ENCODE results near the gene PXYLP1. TPM values are rescaled to one million over a fixed set of nuclear protein-coding genes. Genes with fewer than 3 reads are reported as not detected.
"Not testable (repeated sequence)": the region's sequence is repeated elsewhere in the genome, so short reads cannot be mapped to it uniquely, and the experiment has no call there.

Gene PXYLP1
- total RNA-seq, 4 donors from 2014 or later: 0.46 to 13.1 (median 2.2) TPM

DNA sequence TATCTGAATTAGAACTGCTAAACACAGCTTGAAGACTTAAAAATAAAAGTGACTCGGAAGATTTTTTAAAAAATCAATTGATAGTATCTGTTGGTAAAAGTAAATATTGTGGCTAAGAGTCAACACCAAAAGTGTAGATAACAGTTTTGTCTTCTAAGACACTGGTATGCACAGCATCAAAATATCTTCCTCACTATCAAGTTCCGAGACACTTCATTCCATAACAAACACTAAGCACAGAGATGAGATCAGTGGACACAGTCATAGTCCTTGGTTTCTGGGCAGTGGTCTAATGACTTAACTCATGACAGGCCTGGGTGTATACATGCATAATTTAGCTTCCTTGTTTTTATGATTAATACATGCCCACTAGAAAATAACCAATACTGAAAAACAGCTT, 63.2 kb downstream of the PXYLP1 start:
- TF ChIP-seq, protein P1, sequence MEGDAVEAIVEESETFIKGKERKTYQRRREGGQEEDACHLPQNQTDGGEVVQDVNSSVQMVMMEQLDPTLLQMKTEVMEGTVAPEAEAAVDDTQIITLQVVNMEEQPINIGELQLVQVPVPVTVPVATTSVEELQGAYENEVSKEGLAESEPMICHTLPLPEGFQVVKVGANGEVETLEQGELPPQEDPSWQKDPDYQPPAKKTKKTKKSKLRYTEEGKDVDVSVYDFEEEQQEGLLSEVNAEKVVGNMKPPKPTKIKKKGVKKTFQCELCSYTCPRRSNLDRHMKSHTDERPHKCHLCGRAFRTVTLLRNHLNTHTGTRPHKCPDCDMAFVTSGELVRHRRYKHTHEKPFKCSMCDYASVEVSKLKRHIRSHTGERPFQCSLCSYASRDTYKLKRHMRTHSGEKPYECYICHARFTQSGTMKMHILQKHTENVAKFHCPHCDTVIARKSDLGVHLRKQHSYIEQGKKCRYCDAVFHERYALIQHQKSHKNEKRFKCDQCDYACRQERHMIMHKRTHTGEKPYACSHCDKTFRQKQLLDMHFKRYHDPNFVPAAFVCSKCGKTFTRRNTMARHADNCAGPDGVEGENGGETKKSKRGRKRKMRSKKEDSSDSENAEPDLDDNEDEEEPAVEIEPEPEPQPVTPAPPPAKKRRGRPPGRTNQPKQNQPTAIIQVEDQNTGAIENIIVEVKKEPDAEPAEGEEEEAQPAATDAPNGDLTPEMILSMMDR (IDR thresholded peaks at IDR 0.05 in 4 of 5, conservative IDR thresholded peaks at IDR 0.05 in 1 of 5): no peak
- TF ChIP-seq POLR2A (IDR thresholded peaks at IDR 0.05): no peak
- Histone ChIP-seq H3K4me3 (peak overlapping the region; percentile 24 to 46 (median 42)), H3K9me3 (no peaks in the 10 kb centered on the region), H3K27ac (peak overlapping the region in 3 of 4 donors; percentile 36 to 47 (median 45)), H3K27me3 (no peaks in the 10 kb centered on the region), H3K36me3 (no peaks in the 10 kb centered on the region), H3K4me1 (peaks cover 0 to 26% of the 10 kb centered on the region in 2 donors)
- ATAC-seq (peak in 1 of 2 donors; percentile 53), DNase-seq (no peak)
- intact Hi-C loops (cut with DNase I; ENCODE audit: low total_unique reads): no loop called here
- in situ Hi-C loops (cut with MboI; ENCODE audit: low sequenced_read_pairs in 4 of 4): no loop called here

DNA sequence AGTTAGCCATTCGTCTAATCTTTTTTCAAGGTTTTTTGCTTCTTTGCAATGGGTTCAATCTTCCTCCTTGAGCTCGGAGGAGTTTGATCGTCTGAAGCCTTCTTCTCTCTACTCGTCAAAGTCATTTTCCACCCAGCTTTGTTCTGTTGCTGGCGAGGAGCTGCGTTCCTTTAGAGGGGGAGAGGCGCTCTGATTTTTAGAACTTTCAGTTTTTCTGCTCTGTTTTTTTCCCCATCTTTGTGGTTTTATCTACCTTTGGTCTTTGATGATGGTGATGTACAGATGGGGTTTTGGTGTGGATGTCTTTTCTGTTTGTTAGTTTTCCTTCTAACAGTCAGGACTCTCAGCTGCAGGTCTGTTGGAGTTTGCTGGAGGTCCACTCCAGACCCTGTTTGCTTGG, 68.8 kb downstream of the PXYLP1 start:
- H3K9me3 ChIP-seq; H3K27ac ChIP-seq; DNase-seq; H3K4me3 ChIP-seq; intact Hi-C loops (cut with DNase I; ENCODE audit: low total_unique reads); H3K36me3 ChIP-seq; H3K27me3 ChIP-seq; ATAC-seq; H3K4me1 ChIP-seq: not testable (repeated sequence)
- in situ Hi-C loops (cut with MboI; ENCODE audit: low sequenced_read_pairs in 4 of 4): loop anchor here in 3 of 4 donors (10.0 to 25.0 kb wide), 3 partner anchors 154 to 587 kb away; partner anchors contain the start of gene ATP1B3 (in 1 of the 3)

DNA sequence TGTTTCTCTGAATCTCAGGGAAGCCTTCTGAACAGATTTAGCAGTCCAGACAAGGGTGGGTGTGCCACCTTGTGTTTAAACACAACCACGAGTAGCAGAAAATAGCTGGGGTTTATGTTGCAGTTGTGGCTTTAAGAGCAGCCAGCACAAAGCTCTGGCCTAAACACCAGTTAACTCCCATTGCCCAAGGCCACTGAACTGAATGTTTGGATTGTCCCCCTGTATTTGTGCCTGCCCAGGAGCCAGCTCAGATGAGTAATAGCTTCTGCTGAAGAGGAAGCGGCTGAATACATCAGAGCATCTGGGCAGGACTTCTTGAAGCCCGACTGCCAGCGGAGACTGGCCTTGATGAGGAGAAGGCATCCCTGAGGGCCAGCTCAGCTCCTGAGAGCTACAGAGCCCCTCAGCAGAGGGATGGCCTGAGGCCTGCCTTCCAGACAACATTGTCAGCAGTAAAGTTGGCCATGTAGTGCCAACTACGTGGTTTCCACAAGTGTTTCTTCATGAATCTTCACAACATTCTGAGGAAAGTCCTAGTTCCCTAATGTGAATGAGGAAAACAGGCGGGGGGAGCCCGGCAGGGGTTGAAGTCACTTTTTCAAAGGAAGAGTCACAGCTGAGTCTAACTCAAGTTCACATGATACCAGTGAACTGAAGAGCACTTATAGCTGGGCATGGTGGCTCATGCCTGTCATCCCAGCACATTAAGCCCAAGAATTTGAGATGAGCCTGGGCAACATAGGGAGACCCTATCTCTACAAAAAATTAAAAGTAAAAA, 70.9 kb downstream of the PXYLP1 start:
- ATAC-seq (peak in 1 of 2 donors; percentile 30), DNase-seq (no peak)
- Histone ChIP-seq H3K4me1 (no peaks in the 10 kb centered on the region), H3K4me3 (no peak overlapping the region), H3K36me3 (no peaks in the 10 kb centered on the region), H3K27ac (no peak overlapping the region), H3K27me3 (no peaks in the 10 kb centered on the region), H3K9me3 (no peaks in the 10 kb centered on the region)
- in situ Hi-C loops (cut with MboI; ENCODE audit: low sequenced_read_pairs in 4 of 4) (loop anchor here in 3 of 4 donors (10.0 to 25.0 kb wide), 3 partner anchors 152 to 585 kb away; partner anchors contain the start of gene ATP1B3 (in 1 of the 3)), intact Hi-C loops (cut with DNase I; ENCODE audit: low total_unique reads) (loop anchor here (2.0 kb wide), 1 partner anchor 258 kb away; no protein-coding TSS in a partner anchor)
- TF ChIP-seq, protein P1 (IDR thresholded peaks at IDR 0.05 in 4 of 5, conservative IDR thresholded peaks at IDR 0.05 in 1 of 5): no peak
- TF ChIP-seq POLR2A (IDR thresholded peaks at IDR 0.05): no peak

DNA sequence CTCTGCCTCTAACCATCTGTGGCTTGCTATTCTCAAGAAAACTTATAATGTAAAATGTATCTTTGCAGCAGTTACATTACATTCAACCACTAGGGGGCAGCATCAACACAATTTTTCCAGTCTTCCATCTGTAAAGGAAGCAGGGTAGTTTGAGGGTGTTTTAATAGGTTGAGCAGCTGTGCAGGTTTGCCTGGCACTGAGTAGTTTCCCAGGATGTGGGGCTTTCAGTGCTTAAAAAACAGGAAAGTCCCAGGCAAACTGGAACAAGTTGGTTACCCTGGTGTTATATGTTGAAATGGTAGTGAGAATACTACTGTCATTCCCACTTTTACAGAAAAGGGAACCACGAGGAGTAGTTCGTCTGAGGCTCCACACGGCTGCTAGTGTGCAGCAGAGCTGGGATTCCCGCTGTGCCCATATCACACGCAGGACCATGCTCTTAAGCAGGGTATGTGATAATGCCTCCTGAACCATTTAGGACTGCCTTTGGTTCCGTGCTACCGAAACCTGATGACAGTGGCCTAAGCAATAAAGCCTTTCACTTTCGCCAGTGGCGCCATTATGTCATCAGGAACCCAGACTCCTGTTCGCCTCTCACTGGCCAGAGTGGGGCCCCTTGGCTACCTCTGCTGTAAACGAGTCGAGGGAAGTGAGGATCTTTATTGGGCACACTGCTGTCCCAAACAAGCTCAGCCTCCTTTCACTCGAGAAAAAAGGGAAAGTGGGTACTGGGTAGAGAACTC, 72.0 kb downstream of the PXYLP1 start:
- H3K4me1 ChIP-seq: no peaks in the 10 kb centered on the region
- peak; percentile 78 to 85 for ATAC-seq
- intact Hi-C loops (cut with DNase I; ENCODE audit: low total_unique reads) (loop anchor here (2.0 kb wide), 1 partner anchor 257 kb away; no protein-coding TSS in a partner anchor), in situ Hi-C loops (cut with MboI; ENCODE audit: low sequenced_read_pairs in 4 of 4) (loop anchor here in 3 of 4 donors (10.0 to 25.0 kb wide), 3 partner anchors 151 to 584 kb away; partner anchors contain the start of gene ATP1B3 (in 1 of the 3))
- no peaks in the 10 kb centered on the region for H3K9me3 ChIP-seq
- no peak overlapping the region for H3K27ac ChIP-seq
- no peak for TF ChIP-seq POLR2A (IDR thresholded peaks at IDR 0.05)
- TF ChIP-seq, protein P1 (IDR thresholded peaks at IDR 0.05 in 4 of 5, conservative IDR thresholded peaks at IDR 0.05 in 1 of 5): peak; percentile 61 to 87 (median 69)
- H3K27me3 ChIP-seq: no peaks in the 10 kb centered on the region
- DNase-seq: no peak
- no peaks in the 10 kb centered on the region for H3K36me3 ChIP-seq
- no peak overlapping the region for H3K4me3 ChIP-seq

DNA sequence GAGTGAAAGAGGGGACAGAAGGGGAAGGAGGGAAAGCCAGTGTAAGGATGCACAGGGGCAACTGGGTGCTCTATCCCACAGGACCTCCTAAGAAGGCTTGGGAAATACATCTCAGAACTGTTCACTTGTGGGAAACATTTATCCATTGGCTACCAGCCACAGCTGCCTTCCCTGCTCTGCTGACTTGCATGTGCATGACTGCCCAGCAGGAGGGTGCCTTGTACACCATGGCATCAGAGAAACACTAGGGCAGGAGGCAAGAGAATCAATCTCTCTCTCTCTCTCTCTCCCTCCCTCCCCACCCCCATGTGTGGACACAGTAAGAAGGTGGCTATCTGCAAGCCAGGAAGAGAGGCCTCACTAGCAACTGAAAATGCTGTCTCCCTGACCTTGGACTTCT, 73.8 kb downstream of the PXYLP1 start:
- intact Hi-C loops (cut with DNase I; ENCODE audit: low total_unique reads) (no loop called here), in situ Hi-C loops (cut with MboI; ENCODE audit: low sequenced_read_pairs in 4 of 4) (loop anchor here (5.0 to 25.0 kb wide), 4 partner anchors 147 to 582 kb away; partner anchors contain the start of gene ATP1B3 (in 1 of the 4))
- H3K4me1 ChIP-seq: no peaks in the 10 kb centered on the region
- H3K9me3 ChIP-seq: no peaks in the 10 kb centered on the region
- no peak overlapping the region for H3K4me3 ChIP-seq
- DNase-seq: no peak
- ATAC-seq: no peak
- H3K27me3 ChIP-seq: no peaks in the 10 kb centered on the region
- no peak overlapping the region for H3K27ac ChIP-seq
- no peak for TF ChIP-seq POLR2A (IDR thresholded peaks at IDR 0.05)
- TF ChIP-seq, protein P1 (IDR thresholded peaks at IDR 0.05 in 4 of 5, conservative IDR thresholded peaks at IDR 0.05 in 1 of 5): no peak
- no peaks in the 10 kb centered on the region for H3K36me3 ChIP-seq
